ENCODE results near the gene UQCRHL. TPM values are rescaled to one million over a fixed set of nuclear protein-coding genes. Genes with fewer than 3 reads are reported as not detected.

Gene UQCRHL
- total and polyA plus RNA-seq, 3 experiments from 2014 or later = 0.95 to 2.0 (median 1.7) TPM

- Mint-ChIP-seq H3K27ac (peak within 1 kb of the TSS in 2 of 8 donors; percentile 38 to 43), H3K4me1 (peaks cover 5 to 24% (median 12%) of the 10 kb centered on the region in 3 donors), H3K9me3 (peaks cover 0 to 5% (median 0%) of the 10 kb centered on the region in 5 donors), H3K4me3 (peak within 1 kb of the TSS; percentile 26 to 81 (median 69)), H3K27me3 (peaks cover 34 to 56% of the 10 kb centered on the region in 2 donors), H3K36me3 (peaks cover 0 to 10% (median 0%) of the 10 kb centered on the region in 3 donors)
- ChIA-PET CTCF (no interaction called here), POLR2A (no interaction called here)
- Histone ChIP-seq H3K9me3 (ENCODE audit: low read length) (no peaks in the 10 kb centered on the region), H3K27ac (ENCODE audit: low read depth, low read length) (no peak within 1 kb of the TSS), H3K4me1 (ENCODE audit: insufficient read depth, low read length) (peaks cover 10% of the 10 kb centered on the region), H3K36me3 (ENCODE audit: insufficient read depth, low read length) (no peaks in the 10 kb centered on the region), H3K27me3 (ENCODE audit: insufficient read depth, low read length, poor library complexity, severe bottlenecking) (peaks cover 24% of the 10 kb centered on the region), H3K4me3 (ENCODE audit: low read length) (no peak within 1 kb of the TSS)
- no peak for DNase-seq
These were observed 49.0 kb downstream of the UQCRHL start, which contains the start of gene FBLIM1 for GRCh38 chr1:15758343-15758931. Gene FBLIM1 (plus strand): TSS chr1:15758795. CDS start chr1:15764984, 6,189 bp downstream.

GRCh38 chr1:15757575-15758342, 49.7 kb downstream of the UQCRHL start:
- H3K36me3 ChIP-seq (ENCODE audit: insufficient read depth, low read length) = no peaks in the 10 kb centered on the region
- DNase-seq = no peak
- no peaks in the 10 kb centered on the region for H3K9me3 ChIP-seq (ENCODE audit: low read length)
- H3K4me1 Mint-ChIP-seq = peaks cover 5 to 24% (median 12%) of the 10 kb centered on the region in 3 donors
- peaks cover 0 to 5% (median 0%) of the 10 kb centered on the region in 5 donors for H3K9me3 Mint-ChIP-seq
- H3K4me1 ChIP-seq (ENCODE audit: insufficient read depth, low read length) = peaks cover 10% of the 10 kb centered on the region
- H3K27me3 ChIP-seq (ENCODE audit: insufficient read depth, low read length, poor library complexity, severe bottlenecking) = peaks cover 24% of the 10 kb centered on the region
- peaks cover 0 to 10% (median 0%) of the 10 kb centered on the region in 3 donors for H3K36me3 Mint-ChIP-seq
- peak overlapping the region; percentile 26 to 76 (median 69) for H3K4me3 Mint-ChIP-seq
- H3K27ac Mint-ChIP-seq = peak overlapping the region in 2 of 8 donors; percentile 38 to 43
- peaks cover 35 to 58% of the 10 kb centered on the region in 2 donors for H3K27me3 Mint-ChIP-seq
- POLR2A ChIA-PET = no interaction called here
- H3K27ac ChIP-seq (ENCODE audit: low read depth, low read length) = no peak overlapping the region
- no peak overlapping the region for H3K4me3 ChIP-seq (ENCODE audit: low read length)
- CTCF ChIA-PET = no interaction called here

Other genes starting within 250 kb of the UQCRHL start
- gene AGMAT, start 222.6 kb downstream of the UQCRHL start, total RNA-seq = 10 to 100 TPM; 18.5 to 19.7 TPM
- 6.2 TPM for gene AGMAT, start 222.6 kb downstream of the UQCRHL start, polyA plus RNA-seq
- gene DDI2, start 190.2 kb downstream of the UQCRHL start, total RNA-seq = 10 to 100 TPM; 47.8 to 50.4 TPM
- 6.1 TPM for gene DDI2, start 190.2 kb downstream of the UQCRHL start, polyA plus RNA-seq
- gene PLEKHM2, start 123.3 kb downstream of the UQCRHL start, total RNA-seq = 10 to 100 TPM; 55.8 to 56.3 TPM
- 8.3 TPM for gene PLEKHM2, start 123.3 kb downstream of the UQCRHL start, polyA plus RNA-seq
- gene SLC25A34, start 71.4 kb downstream of the UQCRHL start, total RNA-seq = under 1 TPM; 0.93 to 0.94 TPM
- gene SLC25A34, start 71.4 kb downstream of the UQCRHL start, polyA plus RNA-seq = 0.15 TPM
- gene TMEM82, start 65.2 kb downstream of the UQCRHL start, total RNA-seq = not detected
- gene TMEM82, start 65.2 kb downstream of the UQCRHL start, polyA plus RNA-seq = not detected
- not detected for gene FBLIM1, start 48.9 kb downstream of the UQCRHL start, total RNA-seq
- gene FBLIM1, start 48.9 kb downstream of the UQCRHL start, polyA plus RNA-seq = not detected
- 10 to 100 TPM; 63.1 to 66.3 TPM for gene SPEN, start 40.1 kb upstream of the UQCRHL start, total RNA-seq
- 35.6 TPM for gene SPEN, start 40.1 kb upstream of the UQCRHL start, polyA plus RNA-seq
- 10 to 100 TPM; 49.9 to 51.5 TPM for gene ZBTB17, start 168.5 kb upstream of the UQCRHL start, total RNA-seq
- 24.7 TPM for gene ZBTB17, start 168.5 kb upstream of the UQCRHL start, polyA plus RNA-seq
- gene SRARP, start 196.6 kb upstream of the UQCRHL start, total RNA-seq = not detected
- not detected for gene SRARP, start 196.6 kb upstream of the UQCRHL start, polyA plus RNA-seq
- not detected for gene HSPB7, start 210.4 kb upstream of the UQCRHL start, total RNA-seq
- not detected for gene HSPB7, start 210.4 kb upstream of the UQCRHL start, polyA plus RNA-seq
- not detected for gene CLCNKA, start 214.4 kb upstream of the UQCRHL start, total RNA-seq
- gene CLCNKA, start 214.4 kb upstream of the UQCRHL start, polyA plus RNA-seq = not detected
- gene CLCNKB, start 236.1 kb upstream of the UQCRHL start, total RNA-seq = not detected
- not detected for gene CLCNKB, start 236.1 kb upstream of the UQCRHL start, polyA plus RNA-seq